Aorta (tissue), 5 donors: ENCODE data around the gene SLMAP. TPM values are rescaled to one million over a fixed set of nuclear protein-coding genes. Genes with fewer than 3 reads are reported as not detected.

Experiments
- ATAC-seq: fragments of 200-7000 bp; cut with Tn5 transposase; one replicate; pipeline ENCODE4 v1.9.1; 2022; ENCODE audit warnings: moderate library complexity; ENCODE audit not compliant: low FRiP score
- DNase-seq, 2 donors: peaks; one replicate each; pipeline ENCODE4 v3.0.0-alpha.2; 2020
- H3K27ac ChIP-seq, 2 donors: one replicate each; pipeline ENCODE4 v1.5.1; 2013; ENCODE audit warnings: low read length in 2 of 2, mild to moderate bottlenecking in 2 of 2, moderate library complexity in 2 of 2, control low read depth in 1 of 2, inconsistent platforms in 1 of 2, low read depth in 1 of 2
- H3K27me3 ChIP-seq, 2 donors: one replicate each; pipeline ENCODE4 v1.6.1; 2013; ENCODE audit warnings: control low read depth in 1 of 2, low read length in 1 of 2, mild to moderate bottlenecking in 1 of 2, moderate library complexity in 1 of 2; ENCODE audit not compliant: insufficient read depth in 2 of 2, control insufficient read depth in 1 of 2
- H3K36me3 ChIP-seq, 2 donors: one replicate each; pipeline ENCODE4 v1.6.1; 2013; ENCODE audit warnings: control low read depth in 1 of 2, low read length in 1 of 2, mild to moderate bottlenecking in 1 of 2; ENCODE audit not compliant: insufficient read depth in 2 of 2, control insufficient read depth in 1 of 2
- H3K4me1 ChIP-seq, 2 donors: one replicate each; pipeline ENCODE4 v1.6.1; 2013; ENCODE audit warnings: low read length in 2 of 2, control low read depth in 1 of 2, mild to moderate bottlenecking in 1 of 2, moderate library complexity in 1 of 2; ENCODE audit not compliant: insufficient read depth in 2 of 2, control insufficient read depth in 1 of 2
- H3K4me3 ChIP-seq, 2 donors: one replicate each; pipeline ENCODE4 v1.5.1; 2013; ENCODE audit warnings: low read length in 2 of 2, control low read depth in 1 of 2, mild to moderate bottlenecking in 1 of 2
- H3K9me3 ChIP-seq: one replicate; pipeline ENCODE4 v1.6.1; 2013; ENCODE audit warnings: mild to moderate bottlenecking, low read length; ENCODE audit not compliant: control insufficient read depth
- WGBS, 2 donors: extraction: QIAGEN DNeasy Blood & Tissue Kit; methylation state at CpG; one replicate each; pipeline ENCODE4 v1.1.7; 2013; 5-methylcytosine and 5-hydroxymethylcytosine counted together
- intact Hi-C, 2 donors: fragments of 100-400 bp; cut with DNase I; formaldehyde crosslinking; loops; one replicate each; pipeline versions ENCODE4 v1.14.2 to v1.15.0; 2022
- polyA plus RNA-seq, 2 donors: library from polyadenylated mRNA; stranded (reverse); fragments of 200-250 nt; gene quantifications; one replicate each; pipeline ENCODE4 v1.2.3, GENCODE V29; 2013
- total RNA-seq, 2 donors: library from RNA; stranded (reverse); fragmentation: NEBNext Ultra II Directional; extraction: Animal tissue kit (Norgen Biotek cat#: 25700); gene quantifications; one replicate each; pipeline ENCODE4 v1.2.1, GENCODE V29; 2021
- donor health status: healthy with polysubstance abuse.
- donor health status: Bipolar disorder and iron deficiency.
- donor health status: DM: no; HTN: no; CAD: no.
- donor health status: DM: no; HTN: no; CAD: no.
- donor health status: DM: yes; HTN: yes; CAD: no.

Gene SLMAP
- total and polyA plus RNA-seq, 4 donors, result 81.4 to 546 (median 170) TPM

DNA sequence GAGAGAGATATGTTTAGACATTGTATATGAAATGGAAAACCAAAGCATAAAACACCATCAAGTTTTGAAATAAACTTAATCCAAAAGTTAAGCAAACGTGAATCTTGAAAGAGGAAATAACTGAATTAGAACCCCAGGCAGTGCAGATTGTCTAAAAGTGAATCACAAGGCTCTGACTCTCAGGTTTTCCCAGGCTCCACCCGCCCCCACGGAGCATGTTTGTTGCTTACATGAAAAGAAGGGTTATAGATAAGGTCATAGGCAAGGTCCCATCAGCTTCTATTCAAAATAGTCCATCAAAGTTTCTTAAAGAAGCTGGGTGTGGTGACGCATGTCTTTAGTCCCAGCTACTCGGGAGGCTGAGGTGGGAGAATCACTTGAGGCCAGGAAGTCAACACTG, 29.0 kb upstream of the SLMAP start:
- ATAC-seq, result no peak
- DNase-seq, result no peak
- WGBS, 2 donors, result 86 to 89% methylated on average over 5 of the region's 5 CpGs
- Histone ChIP-seq H3K36me3 (no peaks in the 10 kb centered on the region), H3K27me3 (no peaks in the 10 kb centered on the region), H3K4me3 (no peak overlapping the region), H3K9me3 (no peaks in the 10 kb centered on the region), H3K27ac (no peak overlapping the region), H3K4me1 (no peaks in the 10 kb centered on the region)
- intact Hi-C loops, result no loop called here

DNA sequence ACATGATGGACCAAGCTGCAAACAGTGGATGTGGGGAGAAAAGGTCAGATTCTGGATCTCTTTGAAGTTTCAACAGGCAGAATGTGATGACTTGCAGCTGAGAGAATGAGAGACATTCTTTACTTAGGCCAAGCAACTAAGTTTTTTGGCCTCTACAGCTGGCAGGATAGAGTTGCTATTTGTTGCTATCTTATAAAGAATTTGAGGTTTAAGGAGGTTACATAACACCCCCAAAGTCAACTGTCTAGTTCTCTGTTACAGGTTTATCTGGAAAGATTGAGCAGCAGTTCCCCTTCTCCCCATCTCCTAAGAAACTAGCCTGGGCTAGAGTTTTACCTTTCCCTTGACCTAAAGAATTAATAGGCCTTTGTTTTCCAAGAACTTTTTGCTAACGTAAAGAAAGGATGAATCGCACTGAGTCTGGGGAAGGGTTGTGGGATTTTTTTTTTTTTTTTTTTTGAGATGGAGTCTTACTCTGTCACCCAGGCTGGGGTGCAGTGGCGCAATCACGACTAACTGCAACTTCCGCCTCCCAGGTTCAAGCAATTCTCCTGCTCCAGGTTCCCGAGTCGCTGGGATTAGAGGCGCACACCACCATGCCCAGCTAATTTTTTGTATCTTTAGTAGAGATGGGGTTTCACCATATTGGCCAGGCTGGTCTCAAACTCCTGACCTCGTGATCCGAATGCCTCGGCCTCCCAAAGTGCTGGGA, 26.6 kb upstream of the SLMAP start:
- WGBS, 2 donors, result 91 to 92% methylated on average over 11 of the region's 11 CpGs
- DNase-seq (no peak), ATAC-seq (no peak)
- Histone ChIP-seq H3K4me1 (no peaks in the 10 kb centered on the region), H3K4me3 (no peak overlapping the region), H3K27ac (no peak overlapping the region), H3K27me3 (no peaks in the 10 kb centered on the region), H3K9me3 (no peaks in the 10 kb centered on the region), H3K36me3 (no peaks in the 10 kb centered on the region)
- intact Hi-C loops, result no loop called here

DNA sequence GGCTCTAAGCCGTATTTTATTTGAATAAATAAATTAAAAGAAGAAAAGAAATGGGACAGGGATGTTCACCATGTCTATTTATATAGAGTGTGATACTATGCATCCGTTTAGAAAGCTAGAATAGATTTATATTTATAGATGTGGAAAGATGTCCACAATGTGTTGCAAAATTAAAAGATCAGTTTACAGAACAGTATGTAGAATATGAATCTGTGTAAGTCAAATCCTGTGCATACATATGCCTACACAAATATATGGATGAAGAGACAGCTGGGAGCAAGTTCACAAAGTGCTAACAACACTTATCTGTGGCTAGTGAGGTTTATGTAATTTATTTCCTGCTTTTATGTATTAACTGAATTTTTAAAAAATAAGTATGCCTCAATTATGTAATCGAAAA, 25.4 kb upstream of the SLMAP start:
- WGBS, 2 donors, result 70 to 84% methylated on average over 3 of the region's 3 CpGs
- Histone ChIP-seq H3K4me1 (no peaks in the 10 kb centered on the region), H3K4me3 (no peak overlapping the region), H3K9me3 (no peaks in the 10 kb centered on the region), H3K27me3 (no peaks in the 10 kb centered on the region), H3K27ac (no peak overlapping the region), H3K36me3 (no peaks in the 10 kb centered on the region)
- no peak for ATAC-seq
- intact Hi-C loops, result no loop called here
- no peak for DNase-seq

DNA sequence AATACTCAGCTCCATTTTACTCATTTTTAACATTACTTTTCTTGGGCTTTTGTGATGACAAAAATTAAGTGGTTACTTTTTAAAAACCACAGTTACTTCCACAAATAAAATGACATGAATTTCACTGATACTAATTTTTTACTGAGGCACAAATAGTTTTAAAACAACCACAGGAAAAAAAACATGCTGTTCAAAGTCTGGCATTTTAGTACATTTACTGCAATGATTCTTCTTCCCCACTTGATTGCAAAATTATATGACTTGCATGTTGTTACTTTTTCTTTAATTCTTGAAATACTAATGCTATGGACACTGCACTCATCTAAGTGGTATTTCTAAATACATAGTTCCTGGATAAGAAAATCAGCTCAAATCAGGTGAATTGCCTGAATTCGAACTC, 24.8 kb upstream of the SLMAP start:
- WGBS, 2 donors, result 91 to 92% methylated on average over 1 of the region's 1 CpG
- Histone ChIP-seq H3K27ac (no peak overlapping the region), H3K4me1 (no peaks in the 10 kb centered on the region), H3K27me3 (no peaks in the 10 kb centered on the region), H3K4me3 (no peak overlapping the region), H3K9me3 (no peaks in the 10 kb centered on the region), H3K36me3 (no peaks in the 10 kb centered on the region)
- DNase-seq, result no peak
- intact Hi-C loops, result no loop called here
- ATAC-seq, result no peak

DNA sequence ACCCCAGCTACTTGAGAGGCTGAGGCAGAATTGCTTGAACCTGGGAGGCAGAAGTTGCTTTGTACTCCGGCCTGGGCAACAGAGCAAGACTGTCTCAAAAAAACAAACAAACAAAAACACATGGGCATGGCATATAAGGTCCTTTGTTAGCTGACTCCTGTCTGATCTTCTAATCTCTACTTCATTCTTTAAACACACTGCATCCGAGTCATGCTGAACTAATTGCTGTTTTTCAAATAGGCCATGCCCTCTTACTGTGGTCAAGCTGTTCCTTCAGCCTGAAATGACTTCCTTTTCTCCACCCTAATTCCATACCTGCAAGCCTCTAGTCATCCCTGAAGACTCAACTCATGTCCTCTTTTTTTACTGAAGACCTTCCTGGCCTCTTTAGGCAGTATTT, 22.3 kb upstream of the SLMAP start:
- WGBS, 2 donors, result 86 to 88% methylated on average over 2 of the region's 2 CpGs
- no peak overlapping the region for H3K27ac ChIP-seq
- H3K36me3 ChIP-seq, result no peaks in the 10 kb centered on the region
- H3K9me3 ChIP-seq, result no peaks in the 10 kb centered on the region
- ATAC-seq (no peak), DNase-seq (no peak)
- H3K4me3 ChIP-seq, result no peak overlapping the region
- intact Hi-C loops, result no loop called here
- no peaks in the 10 kb centered on the region for H3K27me3 ChIP-seq
- no peaks in the 10 kb centered on the region for H3K4me1 ChIP-seq

DNA sequence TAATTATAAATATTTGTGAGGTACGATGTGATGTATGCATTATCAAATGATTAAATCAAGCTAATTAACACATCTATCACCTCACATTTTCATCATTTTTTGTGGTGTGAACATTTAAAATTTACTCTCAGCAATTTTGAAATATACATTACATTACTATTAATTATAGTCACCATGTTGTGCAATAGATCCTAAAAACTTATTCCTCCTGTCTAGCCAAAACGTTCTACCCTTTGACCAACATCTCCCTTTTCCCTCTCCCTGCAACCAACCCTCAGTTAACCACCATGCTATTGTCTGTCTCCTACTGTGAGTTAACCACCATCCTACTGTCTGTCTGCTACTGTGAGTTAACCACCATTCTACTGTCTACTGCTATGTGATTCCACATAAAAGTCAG, 20.7 kb upstream of the SLMAP start:
- intact Hi-C loops, result no loop called here
- H3K27ac ChIP-seq, result no peak overlapping the region
- 75 to 82% methylated on average over 2 of the region's 2 CpGs for WGBS, 2 donors
- DNase-seq (no peak), ATAC-seq (no peak)
- no peaks in the 10 kb centered on the region for H3K36me3 ChIP-seq
- H3K4me1 ChIP-seq, result no peaks in the 10 kb centered on the region
- H3K9me3 ChIP-seq, result no peaks in the 10 kb centered on the region
- no peak overlapping the region for H3K4me3 ChIP-seq
- H3K27me3 ChIP-seq, result no peaks in the 10 kb centered on the region

DNA sequence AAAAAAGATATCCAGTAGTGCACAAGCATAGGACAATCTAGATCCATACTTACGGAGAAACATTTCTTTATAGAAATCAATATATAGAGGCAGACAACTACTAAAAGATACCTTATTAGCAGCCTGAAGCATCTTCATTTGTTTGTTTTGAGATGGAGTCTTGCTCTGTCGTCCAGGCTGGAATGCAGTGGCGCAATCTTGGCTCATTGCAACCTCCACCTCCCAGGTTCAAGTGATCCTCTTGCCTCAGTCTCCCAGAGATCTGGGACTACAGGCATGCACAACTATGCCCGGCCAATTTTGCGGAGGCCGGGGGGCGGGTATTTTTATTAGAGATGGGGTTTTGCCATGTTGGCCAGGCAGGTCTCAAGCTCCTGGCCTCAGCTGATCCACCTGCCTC, 18.3 kb upstream of the SLMAP start:
- WGBS, 2 donors, result 80 to 95% methylated on average over 7 of the region's 7 CpGs
- DNase-seq (no peak), ATAC-seq (no peak)
- intact Hi-C loops, result no loop called here
- no peaks in the 10 kb centered on the region for H3K36me3 ChIP-seq
- no peaks in the 10 kb centered on the region for H3K9me3 ChIP-seq
- H3K4me1 ChIP-seq, result no peaks in the 10 kb centered on the region
- no peaks in the 10 kb centered on the region for H3K27me3 ChIP-seq
- H3K27ac ChIP-seq, result no peak overlapping the region
- no peak overlapping the region for H3K4me3 ChIP-seq

DNA sequence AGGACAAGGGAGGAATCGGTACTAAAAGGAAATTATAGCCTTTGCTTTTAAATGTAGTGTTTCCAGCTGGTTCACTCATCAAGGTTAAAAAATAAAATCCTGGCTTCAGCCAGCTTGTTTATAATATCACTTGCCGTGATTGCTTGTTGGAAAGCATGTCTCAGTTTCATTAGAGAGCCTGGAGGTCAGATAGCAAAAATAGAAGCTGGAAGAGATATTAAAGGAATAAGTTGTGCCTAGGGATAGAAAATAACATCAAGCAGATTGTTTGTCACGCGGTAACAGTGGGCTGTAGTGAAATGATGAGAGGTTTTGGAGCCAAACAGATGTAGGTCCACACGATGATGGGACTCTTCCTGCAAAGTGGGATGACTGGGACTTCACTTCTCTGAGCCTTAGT, 17.7 kb upstream of the SLMAP start:
- Histone ChIP-seq H3K36me3 (no peaks in the 10 kb centered on the region), H3K27me3 (no peaks in the 10 kb centered on the region), H3K4me3 (no peak overlapping the region), H3K27ac (no peak overlapping the region), H3K9me3 (no peaks in the 10 kb centered on the region), H3K4me1 (no peaks in the 10 kb centered on the region)
- 64 to 73% methylated on average over 5 of the region's 5 CpGs for WGBS, 2 donors
- intact Hi-C loops, result no loop called here
- no peak for DNase-seq
- no peak for ATAC-seq

DNA sequence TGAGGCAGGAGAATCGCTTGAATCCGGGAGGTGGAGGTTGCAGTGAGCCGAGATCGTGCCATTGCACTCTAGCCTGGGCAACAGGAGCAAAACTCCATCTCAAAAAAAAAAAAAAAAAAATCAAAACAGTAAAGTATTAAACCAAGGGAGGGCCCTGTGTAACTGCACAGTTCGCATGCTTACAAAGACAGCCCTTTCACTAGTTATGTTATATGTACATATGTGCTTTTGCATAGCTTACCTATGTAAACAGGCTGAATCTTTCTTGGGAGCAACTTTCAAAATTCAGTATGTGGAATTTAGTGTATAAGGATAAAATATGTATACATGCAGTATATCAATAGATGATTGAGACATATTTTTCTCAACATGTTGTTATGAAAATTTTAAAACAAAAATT, 16.1 kb upstream of the SLMAP start:
- Histone ChIP-seq H3K9me3 (no peaks in the 10 kb centered on the region), H3K27me3 (no peaks in the 10 kb centered on the region), H3K4me3 (no peak overlapping the region), H3K27ac (no peak overlapping the region), H3K36me3 (no peaks in the 10 kb centered on the region), H3K4me1 (no peaks in the 10 kb centered on the region)
- 88 to 93% methylated on average over 5 of the region's 5 CpGs for WGBS, 2 donors
- DNase-seq (no peak), ATAC-seq (no peak)
- intact Hi-C loops, result no loop called here
